Pons (tissue), 1 donor: ENCODE measurements around the gene MUC20.
"Not testable (repeated sequence)": the region's sequence is repeated elsewhere in the genome, so short reads cannot be mapped to it uniquely, and the experiment has no call there.

Experiments
- DNase-seq: peaks from one replicate; pipeline ENCODE4 v3.0.0-alpha.2; 2016; ENCODE audit warnings: low spot score

MUC20 gene

GRCh38 chr3:195731356-195731905 is 10.7 kb downstream of the MUC20 start:
- DNase-seq = no peak

GRCh38 chr3:195732940-195733339 is 12.2 kb downstream of the MUC20 start:
- no peak for DNase-seq

DNA sequence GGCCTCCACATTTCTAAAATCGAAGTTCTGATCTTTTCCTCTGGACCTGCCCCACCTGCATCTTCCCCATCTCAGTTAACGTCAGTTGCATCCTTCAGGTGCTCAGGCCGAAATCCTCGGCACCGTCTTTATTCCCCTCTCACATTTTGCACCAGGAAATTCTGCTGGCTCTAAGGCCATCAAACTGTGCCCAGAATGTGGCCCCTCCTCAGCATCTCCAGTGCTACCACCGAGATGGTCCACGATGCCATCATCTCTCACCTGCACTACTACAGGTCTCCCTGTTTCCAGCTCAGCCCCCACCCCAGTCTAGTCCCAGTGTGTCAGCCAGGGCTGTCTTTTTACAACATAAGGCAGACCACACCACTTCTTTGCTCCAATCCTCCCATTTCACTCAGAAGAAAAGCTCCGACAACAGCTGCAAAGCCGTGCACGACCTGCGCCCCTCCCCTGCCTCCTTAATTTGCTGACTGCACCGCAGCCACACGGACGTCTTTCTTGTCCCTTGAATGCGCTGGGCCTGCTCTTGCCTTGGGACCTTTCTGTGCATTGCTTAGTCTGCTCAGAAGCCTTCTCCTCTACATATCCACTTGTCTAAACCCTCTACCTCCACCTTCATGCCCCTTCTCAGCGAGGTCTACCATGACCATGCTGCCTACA is 14.4 kb downstream of the MUC20 start:
- DNase-seq = no peak

GRCh38 chr3:195736866-195737490 is 16.2 kb downstream of the MUC20 start:
- DNase-seq = no peak

DNA sequence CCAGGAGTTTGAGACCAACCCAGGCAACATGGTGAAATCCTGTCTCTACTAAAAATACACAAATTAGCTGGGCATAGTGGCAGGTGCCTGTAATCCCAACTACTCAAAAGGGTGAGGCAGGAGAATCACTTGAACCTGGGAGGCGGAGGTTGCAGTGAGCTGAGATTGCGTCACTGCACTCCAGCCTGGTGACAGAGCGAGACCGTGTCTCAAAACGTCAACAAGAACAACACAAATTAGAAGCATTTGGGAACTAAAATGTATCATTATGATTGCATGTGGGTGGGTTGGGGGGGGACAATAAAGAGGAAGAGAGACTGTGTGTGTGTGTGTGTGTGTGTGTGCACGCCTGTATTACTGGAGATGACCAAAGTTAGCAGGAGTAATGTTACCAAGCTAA is 17.0 kb downstream of the MUC20 start:
- not testable (repeated sequence) for DNase-seq

DNA sequence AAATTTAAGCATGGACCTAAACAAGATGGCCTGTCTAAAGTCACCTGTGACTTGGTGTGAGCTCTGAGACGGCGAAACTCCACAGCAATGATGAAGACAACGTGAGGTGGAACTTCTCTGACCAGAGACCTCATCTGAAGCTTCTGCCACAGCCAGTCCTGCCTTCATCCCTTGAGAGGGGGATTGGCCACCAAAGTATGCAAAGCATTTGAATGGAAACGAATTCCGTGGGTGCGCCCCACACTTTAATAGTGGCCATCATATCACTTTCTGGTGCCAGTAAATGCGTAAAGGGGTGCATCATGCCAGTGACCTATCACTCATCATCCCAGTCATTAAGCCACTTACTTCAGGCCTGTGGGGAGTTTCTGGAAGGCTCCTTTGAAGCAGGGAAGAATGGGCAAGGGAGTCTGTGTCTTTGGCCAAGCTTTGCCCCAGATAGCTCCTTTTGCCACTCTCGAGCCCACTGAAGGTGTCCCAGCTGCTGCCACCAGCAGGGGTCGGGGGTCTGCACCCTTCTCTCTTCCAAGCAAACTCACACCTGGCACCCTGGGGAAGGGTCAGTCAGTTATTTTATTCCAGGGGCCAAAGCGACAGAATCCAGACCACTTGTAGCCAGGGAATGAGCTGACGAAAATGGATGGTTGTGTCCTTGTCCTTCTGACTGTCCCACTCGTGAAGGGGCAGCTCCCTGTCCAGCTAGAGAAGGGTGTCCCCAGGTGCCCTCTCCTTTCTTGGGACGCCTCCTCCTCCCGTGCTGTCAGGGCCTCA is 17.7 kb downstream of the MUC20 start:
- no peak for DNase-seq

DNA sequence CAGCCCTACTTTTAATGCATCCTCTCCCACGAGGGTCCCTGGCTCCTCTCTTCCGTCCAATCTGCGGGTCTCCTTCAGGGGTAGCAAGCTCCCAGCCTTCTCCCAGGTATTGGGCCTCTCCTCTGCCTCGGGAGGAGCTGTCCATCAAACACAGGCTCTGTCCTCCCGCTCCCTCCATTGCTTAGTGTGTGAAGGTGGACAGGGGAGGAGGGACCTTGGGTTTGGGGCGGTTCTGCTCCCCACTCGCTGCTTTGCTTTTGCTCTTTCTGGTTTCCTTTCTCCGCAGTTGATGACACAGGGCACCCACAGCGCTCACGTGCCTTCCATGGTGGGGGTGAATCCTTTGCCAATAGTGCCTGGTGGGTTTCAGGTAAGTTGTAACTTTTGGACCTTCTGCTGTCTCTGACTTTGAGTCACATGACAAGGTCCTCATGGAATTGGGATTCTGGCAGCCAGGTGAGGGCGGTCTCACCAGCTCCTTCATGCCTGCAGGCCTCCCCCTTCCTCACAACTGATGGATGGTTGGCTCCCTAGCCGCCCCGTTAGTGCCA is 18.9 kb downstream of the MUC20 start:
- no peak for DNase-seq

DNA sequence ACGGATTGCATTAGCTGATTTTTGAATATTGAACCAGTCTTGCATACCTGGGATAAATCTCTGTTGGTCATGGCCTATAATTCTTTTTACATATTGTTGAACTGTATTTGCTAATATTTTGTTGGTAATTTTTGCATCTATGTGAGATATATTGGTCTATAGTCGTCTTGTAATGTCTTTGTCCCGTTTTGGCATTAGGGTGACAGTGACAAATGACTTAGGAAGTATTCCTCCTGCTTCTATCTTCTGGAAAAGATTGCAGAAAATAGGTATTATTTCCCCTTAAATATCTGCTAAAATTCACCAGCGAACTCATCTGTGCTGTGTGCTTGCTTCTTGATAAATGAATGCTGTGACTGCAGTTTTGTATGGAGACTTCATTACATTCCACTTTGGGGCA is 23.7 kb downstream of the MUC20 start:
- DNase-seq = no peak

GRCh38 chr3:195746346-195746745 is 25.6 kb downstream of the MUC20 start:
- no peak for DNase-seq

DNA sequence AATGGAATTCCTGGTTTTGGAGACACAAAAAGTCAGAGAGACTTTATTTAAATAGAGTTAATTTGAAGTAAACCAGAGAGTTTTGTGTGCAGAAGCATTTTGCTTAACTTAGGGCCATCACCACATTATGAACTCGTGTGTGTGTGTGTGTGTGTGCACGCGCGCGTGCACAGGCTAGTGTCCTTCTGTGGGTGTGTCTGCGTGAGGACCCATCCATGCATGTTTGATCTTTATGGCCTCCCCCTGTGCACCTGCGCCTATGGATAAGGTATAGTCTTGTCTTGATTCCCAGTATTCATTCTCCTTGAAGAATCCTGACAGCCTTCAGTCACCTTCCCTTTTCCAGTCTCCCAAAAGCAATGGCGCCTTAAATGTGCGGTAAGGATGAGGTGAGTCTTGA is 26.0 kb downstream of the MUC20 start:
- no peak for DNase-seq

GRCh38 chr3:195748661-195749060 is 27.9 kb downstream of the MUC20 start:
- no peak for DNase-seq

GRCh38 chr3:195749101-195749500 is 28.3 kb downstream of the MUC20 start:
- DNase-seq = not testable (repeated sequence)

DNA sequence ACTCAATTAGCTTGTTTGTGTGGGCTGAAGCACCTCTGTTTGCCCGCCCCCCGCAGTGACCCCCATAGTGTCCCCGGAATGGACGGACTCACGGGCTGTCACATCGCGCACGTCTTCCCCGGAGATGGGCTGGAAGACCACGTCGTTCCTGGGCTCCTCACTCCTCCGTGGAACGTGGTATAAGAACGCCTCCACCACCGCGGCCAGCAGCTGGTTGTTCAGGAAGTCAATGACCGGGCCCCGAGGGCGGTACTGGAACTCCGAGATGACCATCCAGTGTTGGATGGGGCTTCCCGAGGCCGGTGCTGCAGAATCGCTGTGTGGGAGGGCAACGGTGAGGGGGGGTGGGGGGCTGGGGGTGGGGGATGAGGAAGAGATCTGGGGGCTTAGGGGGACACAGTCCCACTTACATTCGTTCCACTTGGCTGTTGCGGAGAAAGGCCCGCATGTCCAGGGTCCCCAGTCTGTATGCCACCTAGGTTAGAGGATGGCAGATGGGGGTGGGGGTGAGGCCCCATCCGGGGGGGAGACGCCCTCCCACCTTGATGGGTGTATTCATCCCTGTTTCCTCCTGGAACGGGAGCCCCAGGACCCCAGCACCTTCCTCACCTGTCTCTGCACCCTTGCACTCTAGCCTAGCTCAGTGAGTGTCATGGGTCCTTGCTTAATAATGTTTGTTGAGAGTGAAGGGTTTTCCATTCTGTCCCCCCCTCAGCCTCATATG is 30.2 kb downstream of the MUC20 start:
- no peak for DNase-seq

GRCh38 chr3:195751560-195751959 is 30.8 kb downstream of the MUC20 start:
- no peak for DNase-seq

GRCh38 chr3:195752066-195752465 is 31.3 kb downstream of the MUC20 start:
- no peak for DNase-seq

DNA sequence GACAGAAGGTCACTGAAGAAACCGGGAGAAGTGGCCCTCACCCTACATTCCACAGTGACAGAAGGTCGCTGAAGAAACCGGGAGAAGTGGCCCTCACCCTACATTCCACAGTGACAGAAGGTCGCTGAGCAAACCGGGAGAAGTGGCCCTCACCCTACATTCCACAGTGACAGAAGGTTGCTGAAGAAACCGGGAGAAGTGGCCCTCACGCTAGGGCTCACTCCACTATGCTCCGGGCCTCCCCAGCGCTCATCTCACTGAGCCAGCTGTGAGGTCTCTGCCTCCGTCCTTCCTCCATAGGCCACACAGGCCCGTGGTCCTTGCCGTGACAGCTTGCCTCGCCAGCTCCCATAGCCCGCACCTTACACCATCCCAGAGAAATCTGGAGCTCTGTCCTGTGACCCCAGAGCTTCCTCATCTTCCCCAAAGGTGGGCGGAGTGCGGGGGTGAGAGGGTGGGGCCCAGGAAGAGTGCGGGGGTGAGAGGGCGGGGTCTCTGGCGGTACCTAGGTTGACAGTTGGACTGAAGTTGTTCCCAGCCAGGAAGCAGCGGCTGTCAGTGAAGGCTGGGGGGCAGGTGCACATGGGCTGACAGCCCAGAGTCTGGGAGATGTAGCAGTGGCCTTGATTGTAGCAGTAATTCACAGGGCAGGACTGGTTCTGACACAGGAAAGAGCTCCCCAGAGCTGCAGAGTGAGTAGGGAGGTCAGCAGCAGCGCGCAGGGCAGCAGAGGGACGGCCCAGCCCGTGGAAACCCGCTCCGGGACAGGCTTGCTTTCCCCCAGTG is 32.0 kb downstream of the MUC20 start:
- no peak for DNase-seq

GRCh38 chr3:195753581-195753980 is 32.8 kb downstream of the MUC20 start:
- DNase-seq = no peak

GRCh38 chr3:195754141-195754540 is 33.4 kb downstream of the MUC20 start:
- DNase-seq = no peak

GRCh38 chr3:195754906-195755305 is 34.1 kb downstream of the MUC20 start:
- no peak for DNase-seq

- no peak for DNase-seq
Observed at GRCh38 chr3:195755391-195755790, 34.6 kb downstream of the MUC20 start.
